HG03103 (cell line): ENCODE data around the gene PDE8B.
"Not testable (repeated sequence)": the region's sequence is repeated elsewhere in the genome, so short reads cannot be mapped to it uniquely, and the experiment has no call there.

ENCODE experiments used
- ATAC-seq: cut with Tn5 transposase; IDR thresholded peaks from one replicate; pipeline ENCODE4 v1.9.1; 2021; ENCODE audit warnings: low read depth; ENCODE audit not compliant: unreplicated experiment

PDE8B gene

DNA sequence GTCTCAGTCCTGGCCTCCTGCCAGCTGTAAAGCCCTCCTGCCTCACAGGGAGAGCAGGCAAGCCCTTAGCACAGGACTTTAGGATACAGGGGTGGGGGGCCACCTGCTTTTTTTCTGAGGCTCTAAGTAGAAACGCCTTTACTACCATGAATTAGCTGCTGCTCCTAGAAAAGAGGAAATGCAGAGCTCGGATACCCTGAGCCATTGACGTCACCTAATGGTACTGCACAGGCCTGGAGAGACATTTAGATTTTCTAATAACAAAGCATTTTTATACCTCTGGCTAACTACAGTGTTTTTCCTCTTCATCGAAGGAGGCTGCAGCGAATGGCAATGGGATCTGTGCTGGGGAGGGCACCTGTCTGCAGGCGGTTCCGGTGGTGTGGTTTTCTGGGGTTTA, 144.6 kb downstream of the PDE8B start:
- no peak for ATAC-seq

DNA sequence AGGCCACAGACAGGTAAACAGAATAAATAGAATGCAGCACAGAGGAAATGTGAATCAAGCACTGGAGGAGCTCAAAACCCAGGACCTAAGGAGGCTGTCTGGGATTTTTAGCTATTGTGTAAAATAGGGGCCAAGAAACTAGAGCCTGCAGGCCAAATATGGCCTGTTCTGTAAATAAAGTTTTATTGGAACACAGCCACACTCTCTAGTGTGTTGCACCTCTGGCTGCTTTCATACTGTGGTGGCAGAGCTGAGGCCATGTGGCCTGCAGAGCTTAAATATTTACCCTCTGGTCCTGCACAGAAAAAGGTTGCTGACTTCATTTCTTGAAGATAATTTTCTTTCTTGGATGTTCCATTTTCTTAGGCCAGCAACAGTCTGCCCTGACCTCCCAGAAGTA, 145.3 kb downstream of the PDE8B start:
- no peak for ATAC-seq

DNA sequence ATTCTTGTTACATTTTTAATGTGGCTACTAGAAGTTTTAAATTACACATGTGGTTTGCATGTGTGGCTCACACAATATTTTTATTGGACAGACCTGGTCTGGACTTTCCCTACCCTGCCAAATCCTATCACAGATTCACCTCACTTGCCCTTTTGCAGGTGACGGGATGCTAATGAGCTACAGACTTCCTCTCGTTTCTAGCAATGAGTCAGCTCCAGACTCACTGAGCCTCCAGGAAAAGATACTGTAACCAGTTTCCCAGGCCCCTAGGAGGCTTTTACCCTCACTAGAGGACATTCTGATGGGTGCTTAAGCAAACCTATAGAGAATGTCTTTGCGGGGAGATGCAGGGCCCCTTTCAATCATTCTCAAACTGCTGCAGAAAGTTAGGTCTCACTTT, 146.3 kb downstream of the PDE8B start:
- peak; percentile 74 for ATAC-seq

DNA sequence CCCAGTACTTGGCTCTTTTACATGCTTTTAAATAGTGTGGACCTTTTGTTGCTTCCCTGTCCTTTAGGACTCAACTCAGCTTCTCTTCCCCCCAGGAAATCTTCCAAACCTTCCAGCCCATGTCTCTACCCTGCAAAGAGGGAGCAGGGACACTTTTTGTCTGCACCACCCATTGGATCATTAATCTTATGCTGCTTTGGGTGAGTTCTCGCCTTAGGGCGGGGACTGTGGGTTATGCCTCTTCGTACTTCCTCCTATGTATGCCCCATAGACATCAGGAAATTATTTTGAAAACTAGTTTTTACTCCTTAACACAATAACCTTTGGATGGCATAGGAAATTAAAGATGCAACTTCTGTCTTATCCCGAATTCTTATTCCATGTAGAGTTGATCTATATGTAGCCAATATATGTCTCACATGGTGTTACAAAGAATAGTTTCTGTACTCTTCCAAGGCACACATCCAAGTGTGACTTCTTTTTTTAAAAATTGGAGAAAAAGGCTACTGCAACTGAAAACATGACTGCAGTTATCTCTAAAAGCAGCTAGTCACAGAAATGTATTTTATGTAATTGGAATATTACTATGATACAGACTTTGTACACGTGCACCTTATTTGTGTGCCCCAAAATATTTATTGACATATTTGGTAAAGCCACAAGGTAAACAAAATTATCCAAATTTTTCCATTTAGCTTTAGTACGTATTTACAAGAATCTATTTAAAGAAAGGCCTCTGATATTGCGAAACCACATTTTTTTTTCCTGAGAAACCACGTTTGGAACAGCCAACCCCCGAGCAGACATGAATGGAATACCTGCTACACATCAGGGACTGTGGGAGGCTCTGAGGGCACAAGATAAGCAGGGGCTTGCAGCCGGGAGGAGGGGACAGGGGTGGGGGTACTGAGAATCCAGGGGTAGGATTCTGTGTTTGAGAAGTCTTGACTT, 148.1 kb downstream of the PDE8B start:
- ATAC-seq, result no peak

DNA sequence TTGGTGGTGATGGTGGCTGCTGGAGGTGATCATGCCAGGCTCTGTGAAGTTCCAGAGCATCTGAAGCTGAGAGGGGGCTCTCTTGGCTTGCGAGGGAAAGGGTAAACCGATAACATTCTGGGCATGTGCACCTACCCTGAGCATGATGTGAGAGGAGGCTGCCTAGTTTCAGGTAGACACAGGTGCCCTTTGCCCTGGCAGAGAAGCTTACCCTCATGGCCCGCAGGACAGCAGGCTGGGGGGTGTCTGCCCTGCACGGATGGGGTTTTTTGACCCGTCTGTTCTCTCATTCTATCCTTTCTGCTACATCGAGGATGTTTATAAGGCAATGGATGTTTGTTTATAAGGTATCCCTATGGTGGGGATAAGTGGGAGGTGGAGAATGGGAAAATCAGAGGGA, 148.8 kb downstream of the PDE8B start:
- ATAC-seq, result no peak

DNA sequence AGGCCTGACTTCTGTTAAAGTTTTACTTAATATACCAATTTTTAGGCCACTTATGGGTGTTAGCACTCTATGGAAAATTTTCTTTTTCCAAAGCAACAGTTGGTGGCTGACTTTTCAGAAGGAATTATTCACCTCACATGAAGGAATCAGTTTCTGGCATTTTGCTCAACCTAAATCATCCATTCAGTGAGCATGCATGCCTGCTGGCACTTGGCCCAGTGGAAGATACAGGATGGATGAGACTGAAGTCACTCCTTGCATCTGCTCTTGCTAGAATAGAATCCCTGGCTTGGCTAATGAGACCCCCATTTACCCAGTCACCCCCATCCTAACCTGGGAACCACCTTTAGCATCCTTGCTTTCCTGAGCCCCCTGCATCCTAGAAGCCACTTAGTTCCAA, 149.9 kb downstream of the PDE8B start:
- ATAC-seq, result no peak

DNA sequence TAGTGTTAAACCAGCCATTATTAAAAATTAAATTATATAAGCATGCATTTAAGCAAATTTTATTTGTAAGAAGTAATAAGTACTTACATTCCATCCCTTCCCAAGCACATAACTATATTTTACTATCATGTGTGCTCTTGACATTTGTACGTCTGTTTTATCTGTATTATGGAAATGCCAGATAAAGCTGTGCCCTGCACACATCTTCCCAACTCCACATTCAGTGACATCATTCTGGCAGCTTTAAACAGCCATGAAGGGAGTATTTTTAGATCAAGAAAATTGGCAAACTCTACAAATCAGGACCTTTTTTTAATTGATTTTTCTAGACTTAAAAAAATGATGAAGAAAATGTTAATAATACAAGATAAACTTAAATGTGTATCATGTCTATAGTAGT, 150.5 kb downstream of the PDE8B start:
- no peak for ATAC-seq

DNA sequence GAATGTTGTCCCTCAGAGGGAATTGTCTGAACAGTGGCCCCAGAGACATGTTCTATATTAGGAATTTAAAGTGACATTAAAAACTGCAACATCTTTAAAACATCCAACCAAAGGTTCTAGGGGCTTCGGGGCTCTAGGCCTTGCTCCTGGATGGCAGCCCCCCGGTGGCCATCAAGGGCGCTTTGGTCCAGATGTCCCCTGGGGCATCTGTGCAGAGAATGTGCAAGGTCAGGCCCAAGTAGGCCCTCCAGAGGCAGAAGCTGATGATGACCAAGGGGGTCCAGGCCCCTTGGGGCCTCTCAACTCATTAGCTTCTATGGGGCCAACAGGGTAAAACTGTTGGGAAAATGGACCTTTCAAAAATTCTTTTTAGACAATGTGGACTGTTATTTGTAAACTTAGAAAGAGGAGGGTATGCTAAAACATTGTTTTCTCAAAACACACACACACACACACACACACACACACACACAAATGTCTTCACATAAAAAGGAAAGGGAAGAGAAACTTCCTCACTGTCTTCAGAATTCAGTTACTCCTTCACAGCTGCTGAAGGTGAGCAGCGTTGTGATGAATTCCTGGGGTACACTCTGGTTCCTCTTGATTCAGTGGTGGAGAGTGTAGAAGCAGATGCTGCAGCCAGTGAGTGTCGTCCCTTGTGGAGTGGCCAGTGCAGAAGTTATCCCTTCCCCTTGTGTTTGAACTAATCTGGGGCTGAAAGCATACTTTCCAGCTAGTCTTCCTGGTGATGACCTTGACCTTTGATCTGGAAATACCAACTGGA, 156.4 kb downstream of the PDE8B start:
- ATAC-seq, result no peak

DNA sequence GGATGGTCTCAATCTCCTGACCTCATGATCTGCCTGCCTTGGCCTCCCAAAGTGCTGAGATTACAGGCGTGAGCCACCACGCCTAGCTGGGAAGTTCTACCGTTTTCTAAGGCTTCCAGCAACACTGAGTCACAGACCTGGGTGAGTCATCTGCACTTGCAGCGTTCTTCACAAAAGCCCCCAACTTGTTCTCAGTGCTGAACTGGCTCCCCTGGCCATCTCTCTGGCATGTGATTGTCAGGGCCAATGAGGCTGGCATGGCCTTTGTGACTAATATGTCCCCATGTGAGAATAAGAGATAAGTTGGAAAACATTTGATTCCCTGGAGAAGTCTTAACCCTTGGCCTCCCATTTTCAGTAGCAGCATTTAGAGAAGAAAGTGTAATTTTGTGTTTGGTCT, 157.3 kb downstream of the PDE8B start:
- ATAC-seq, result no peak

DNA sequence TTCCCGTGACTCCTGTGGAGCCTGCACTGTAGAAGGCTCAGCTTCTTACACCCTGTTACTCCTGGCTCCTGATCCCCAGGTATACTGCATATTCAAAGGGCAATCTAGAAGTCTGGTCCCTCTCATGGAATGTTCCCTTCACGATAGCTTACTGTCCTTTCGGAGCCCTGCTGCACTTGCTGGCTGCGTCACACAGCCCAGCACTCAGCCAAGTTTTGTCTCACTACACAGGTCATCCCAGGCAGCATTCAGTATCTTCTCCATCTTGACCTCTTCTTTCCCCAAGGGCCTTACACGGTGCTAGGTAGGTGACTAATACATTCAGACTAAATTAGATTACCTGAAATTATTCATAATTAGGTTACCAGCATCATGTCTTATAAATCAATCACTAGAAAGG, 157.9 kb downstream of the PDE8B start:
- ATAC-seq, result no peak

DNA sequence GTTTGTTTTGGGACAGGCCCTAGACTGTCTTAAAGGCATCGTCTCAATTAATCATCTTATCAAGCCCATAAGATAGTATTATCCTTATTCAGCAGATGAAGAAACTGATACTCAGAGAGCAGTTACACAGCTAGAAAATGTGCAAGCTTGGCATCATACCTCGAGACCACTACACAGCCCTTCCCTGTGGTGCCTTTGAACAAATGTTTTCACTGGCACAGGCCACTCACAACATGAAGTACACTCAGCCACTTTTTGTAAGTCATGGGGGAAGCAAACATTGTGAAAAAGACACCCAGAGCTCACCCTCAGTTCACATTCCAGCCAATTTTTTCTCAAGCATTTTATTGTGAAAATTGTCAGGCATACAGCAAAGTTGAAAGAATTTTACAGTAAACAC, 159.1 kb downstream of the PDE8B start:
- no peak for ATAC-seq

DNA sequence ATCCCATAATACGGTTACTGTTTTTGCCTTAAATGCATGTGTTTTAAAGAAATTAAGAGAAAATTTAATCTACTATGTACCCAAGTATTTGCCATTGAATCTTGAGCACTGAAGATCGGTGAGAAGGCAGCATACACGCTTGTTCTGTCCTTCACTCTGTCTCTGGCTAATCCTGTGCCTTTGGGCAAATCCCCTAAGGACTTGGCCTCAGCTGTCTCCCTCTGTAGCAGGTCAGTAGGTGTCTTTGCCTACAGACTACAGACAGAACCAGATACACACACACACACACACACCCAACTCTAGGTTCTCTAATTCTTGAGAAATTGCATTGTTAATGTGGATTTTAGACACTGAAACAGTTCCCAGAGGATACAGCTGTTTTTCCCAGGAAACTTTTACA, 164.2 kb downstream of the PDE8B start:
- no peak for ATAC-seq

DNA sequence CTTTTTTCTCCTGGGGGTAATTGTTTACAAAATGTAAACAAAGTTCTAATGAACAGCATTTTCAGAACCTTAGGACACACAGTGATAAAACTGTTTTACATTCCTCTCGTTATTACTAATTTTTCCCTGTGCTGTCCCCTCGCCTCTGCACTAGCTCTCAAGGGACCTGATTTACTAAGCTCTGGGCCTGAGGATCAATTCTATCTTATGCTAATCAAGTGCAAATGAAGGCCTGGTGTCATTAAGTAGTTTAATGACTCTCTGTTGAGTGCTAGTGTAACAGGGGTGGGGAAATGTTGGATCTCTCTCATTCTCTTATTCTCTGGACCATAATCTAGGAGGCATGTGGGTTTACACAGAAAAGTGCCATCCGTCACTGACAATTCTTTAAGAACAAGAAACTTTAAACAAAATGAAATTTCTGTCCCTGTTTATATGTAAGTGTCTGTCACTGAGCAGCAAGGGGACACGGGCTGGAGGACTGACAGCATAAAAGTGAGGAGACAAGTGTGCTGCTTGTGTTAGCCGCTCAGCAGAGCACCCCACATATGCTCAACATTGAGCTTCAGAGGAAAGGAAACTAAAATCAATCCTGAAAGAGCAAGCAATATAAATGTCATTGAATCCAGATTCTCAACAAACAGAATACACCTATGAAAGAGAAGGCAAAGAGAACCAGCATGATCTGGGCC, 166.3 kb downstream of the PDE8B start:
- no peak for ATAC-seq

DNA sequence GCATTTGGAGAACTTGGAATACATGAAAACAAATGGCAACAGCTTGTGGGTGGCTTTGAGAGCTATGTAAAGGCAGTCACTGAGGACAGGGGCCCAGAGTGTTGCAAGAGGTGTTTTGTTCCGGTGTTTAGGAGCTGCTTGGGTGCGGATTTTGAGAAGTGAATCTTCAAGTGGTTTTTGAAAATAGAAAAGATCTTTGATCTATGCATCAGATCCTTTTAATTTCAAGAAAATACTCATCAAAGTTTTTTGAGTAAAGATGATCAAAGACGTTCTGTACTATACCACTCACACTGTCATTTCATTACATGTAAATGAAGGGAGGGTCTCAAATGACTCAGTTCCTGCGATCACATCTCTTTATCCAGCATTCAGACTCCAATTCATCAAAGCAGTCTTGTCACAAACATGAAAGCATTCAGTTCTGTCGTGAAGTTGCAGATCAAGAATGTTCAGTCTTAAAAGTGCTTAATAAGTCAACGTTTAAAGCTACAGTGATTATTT, 169.1 kb downstream of the PDE8B start:
- ATAC-seq, result peak; percentile 79

DNA sequence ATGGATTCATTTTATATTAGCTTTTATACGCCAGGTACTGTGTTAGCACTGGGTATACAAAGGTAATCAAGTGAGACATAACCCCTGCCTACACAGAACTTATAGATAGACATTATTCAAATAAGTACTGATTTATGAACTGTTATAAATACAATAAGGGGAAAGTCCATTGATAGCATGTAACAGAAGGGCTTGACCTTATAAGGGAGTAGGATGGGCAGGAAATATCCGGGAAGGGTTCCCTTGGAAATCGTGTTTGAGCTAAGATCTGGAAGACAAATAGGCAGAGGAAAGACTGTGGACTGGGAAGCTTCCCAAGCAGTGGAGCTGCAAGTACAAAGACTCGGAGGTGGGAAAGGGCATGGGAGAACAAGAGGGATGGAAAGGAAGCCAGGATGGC, 170.2 kb downstream of the PDE8B start:
- no peak for ATAC-seq

DNA sequence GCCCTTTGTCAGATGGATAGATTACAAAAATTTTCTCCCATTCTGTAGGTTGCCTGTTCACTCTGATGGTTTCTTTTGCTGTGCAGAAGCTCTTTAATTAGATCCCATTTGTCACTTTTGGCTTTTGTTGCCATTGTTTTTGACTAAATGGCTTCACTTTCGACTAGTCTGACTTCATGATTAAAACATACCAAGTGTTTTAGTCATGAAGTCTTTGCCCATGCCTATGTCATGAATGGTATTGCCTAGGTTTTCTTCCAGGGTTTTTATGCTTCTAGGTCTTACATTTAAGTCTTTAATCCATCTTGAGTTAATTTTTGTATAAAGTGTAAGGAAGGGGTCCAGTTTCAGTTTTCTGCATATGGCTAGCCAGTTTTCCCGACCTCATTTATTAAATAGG, 172.9 kb downstream of the PDE8B start:
- not testable (repeated sequence) for ATAC-seq

DNA sequence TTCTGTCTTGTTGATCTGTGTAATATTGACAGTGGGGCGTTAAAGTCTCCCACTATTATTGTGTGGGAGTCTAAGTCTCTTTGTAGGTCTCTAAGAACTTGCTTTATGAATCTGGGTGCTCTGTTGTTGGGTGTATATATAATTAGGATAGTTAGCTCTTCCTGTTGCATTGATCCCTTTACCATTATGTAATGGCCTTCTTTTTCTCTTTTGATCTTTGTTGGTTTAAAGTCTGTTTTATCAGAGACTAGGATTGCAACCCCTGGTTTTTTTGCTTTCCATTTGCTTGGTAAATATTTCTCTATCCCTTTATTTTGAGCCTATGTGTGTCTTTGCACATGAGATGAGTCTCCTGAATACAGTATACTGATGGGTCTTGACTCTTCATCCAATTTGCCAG, 175.9 kb downstream of the PDE8B start:
- not testable (repeated sequence) for ATAC-seq

DNA sequence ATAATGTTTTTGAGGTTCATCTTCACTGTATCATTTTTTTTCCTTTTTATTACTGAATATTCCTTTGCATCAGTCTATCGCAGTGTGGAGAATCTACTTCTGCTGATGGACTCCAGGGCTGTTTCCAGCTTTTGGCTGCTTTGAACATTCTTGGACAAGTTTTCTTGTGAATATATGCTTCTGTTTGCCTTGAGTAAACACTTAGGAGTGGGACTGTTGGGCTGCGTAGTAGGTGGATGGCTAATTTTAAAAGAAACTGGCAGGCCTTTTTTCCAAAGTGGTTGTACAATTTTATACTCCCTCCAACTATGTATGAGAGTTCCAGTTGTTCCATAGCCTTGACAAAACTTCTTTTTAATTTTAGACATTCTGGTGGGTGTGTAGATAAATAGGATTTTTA, 179.3 kb downstream of the PDE8B start:
- no peak for ATAC-seq

DNA sequence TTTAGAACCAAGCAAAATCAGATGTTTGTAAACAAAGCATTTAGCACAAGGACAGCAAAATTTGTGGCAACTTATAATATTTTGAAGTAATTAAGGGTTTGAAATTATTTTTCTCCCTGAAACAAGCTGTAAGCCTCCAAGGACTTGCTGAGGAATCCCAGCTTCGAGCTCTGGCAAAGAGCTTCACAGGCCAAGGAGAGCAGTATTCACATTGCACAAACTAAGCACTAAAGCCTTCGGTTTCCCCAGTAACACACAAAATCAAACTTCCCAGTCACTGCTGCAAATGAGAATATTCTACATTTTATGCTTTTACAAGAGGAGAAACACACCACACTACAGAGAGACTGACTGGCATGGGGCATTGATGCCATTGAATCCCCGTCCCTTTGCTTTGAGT, 179.7 kb downstream of the PDE8B start:
- no peak for ATAC-seq

DNA sequence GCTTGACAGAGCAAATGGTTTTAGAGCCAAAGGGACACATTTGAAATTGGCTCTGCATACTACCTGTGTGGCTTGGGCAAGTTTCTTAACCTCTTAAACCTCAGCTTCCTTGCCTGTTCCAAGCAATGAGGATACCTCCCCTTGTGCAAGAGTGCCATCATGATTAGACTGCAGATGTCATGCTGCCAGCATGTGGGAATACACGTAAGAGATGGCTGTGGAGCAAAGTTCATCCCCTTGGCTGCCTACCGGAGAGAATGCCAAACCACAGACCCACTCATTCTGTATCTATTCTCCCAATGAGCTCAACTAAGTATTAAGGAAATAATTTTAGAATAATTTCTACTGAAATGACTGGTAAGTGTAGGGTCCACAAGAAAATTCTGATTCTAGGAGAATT, 180.3 kb downstream of the PDE8B start:
- ATAC-seq, result no peak

DNA sequence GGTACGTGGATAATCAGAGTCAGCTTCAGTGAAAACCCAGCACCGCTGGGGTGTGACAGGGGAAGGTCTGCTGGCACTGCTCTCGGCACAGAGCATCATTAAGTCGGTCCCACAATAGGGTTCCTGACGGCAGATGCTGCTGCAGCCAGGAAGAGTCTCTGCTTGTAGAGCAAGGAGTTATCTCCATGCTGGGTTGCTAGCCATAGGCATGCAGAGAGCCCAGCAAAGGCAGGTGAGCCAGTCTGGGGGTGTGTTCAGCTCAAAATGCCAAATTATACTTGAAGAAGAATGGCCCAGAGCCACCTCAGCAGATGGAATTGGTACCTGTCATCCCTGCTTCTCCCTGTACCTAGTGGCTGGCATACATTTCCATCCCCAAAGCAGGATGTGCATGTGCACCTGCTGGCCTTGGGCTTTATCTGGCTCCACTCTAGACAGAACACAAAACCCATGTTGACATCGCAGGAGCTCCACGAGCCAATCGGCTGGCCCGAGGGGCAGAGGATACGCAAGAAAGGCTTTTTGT, 180.8 kb downstream of the PDE8B start:
- ATAC-seq, result no peak
